ENCODE measurements around the gene NALCN.

NALCN gene

DNA sequence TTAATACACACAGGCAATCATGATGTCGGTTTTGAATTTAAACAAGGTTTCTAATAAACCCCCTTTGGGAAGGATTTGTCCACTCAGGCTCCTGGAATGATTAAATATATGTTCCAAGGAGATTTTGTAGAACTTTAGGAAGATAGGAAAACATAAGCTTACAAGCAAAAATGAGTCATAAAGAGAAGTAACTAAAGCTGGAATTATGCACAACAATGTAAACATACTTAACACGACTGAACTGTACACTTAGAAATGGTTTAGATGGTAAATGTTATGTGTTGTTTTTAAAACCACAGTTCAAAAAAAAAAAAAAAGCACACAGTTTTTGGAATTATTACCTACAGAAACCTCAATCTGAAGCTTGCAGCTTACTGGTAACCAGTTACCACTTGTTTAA is 304.4 kb downstream of the NALCN start:
- FAIRE-seq, result no peak

DNA sequence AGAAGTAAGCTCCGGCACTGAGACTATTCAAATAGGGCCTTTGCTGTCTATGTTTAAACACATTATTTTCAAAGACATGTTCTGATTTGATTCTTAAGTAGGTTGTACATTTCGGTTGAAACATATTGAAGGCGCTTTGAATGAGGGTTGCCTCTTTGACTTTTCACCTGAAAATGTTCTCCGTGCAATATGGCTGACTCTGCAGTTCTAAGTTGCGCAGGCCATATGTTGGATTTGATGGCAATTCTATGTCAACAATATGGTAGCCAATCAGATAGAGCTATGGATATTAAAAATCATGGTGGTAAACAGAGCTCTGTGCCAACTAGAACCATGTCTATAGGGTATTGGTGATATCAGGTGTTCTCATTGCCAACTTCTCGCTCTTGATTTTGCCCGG is 307.3 kb downstream of the NALCN start:
- FAIRE-seq, result no peak

DNA sequence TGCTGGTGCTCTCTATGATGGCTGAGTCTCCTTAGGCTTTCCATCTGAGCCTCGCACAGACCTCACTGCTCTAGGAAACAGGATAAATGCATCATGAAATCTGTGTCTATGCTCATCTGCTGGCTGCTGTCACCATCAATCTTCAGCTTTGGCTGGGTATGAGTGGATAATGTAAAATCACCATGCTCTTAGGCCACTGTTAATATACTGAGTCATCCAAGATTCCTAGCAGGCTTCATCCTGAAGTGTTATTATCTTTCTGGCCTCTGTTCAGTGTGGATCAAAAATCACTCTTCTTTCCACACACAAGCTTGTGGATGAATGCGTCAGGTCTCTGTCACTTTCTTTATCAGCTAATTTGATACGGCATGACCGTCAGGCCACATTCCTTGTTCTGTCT is 317.4 kb downstream of the NALCN start:
- no peak for FAIRE-seq

DNA sequence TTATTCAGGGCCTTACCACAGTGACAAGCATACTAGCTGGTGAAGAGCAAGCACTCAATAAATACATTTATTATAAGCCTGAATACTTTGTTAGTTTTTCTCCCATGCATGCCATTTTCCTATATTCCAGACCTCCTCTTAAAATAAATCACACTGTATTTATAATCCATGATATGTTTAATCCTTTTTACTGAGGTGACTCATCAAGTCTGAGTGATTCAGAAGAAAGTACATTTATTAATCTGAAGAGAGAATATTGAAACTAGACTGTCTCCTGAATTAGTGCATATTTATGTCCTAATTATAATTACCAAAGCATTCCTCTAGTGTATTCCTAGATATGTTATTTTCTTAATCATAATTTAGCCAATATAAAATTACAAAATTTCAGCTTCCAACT is 323.3 kb downstream of the NALCN start:
- FAIRE-seq, result no peak

DNA sequence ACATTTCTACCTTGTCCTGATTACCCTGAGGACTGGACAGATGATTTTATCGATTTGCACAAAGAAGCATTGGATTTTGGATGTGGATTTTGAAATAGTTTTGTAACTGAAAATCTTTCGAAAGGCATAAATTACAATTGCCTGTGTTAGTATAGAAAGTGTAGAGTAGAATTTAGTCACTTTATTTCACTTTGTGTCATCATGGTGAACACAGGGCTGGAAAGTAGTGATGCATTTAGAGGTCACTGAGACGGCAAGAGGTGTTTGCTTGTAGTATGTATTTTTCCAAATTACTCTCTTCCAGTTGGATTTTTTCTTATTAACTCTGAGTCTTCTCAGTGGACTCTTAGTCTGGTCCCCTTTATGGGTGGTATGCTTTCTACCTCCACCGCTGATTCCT is 326.0 kb downstream of the NALCN start:
- no peak for FAIRE-seq

DNA sequence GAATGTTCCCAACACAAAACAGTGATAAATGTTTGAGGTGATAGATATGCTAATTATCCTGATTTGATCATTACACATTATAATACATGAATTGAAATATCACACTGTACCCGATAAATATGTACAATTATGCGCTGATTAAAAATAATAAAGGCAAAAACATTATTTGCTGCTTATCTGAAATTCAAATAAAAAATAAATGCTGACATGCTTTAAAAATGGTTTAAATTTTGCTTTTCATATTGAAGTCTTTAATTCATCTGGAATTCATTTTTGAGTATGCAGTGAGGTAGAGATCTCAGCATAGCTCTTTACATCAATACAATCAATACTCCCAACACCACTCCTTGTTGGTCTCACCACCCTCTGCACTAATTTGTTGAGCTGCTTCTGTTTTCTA is 330.8 kb downstream of the NALCN start:
- FAIRE-seq, result no peak

DNA sequence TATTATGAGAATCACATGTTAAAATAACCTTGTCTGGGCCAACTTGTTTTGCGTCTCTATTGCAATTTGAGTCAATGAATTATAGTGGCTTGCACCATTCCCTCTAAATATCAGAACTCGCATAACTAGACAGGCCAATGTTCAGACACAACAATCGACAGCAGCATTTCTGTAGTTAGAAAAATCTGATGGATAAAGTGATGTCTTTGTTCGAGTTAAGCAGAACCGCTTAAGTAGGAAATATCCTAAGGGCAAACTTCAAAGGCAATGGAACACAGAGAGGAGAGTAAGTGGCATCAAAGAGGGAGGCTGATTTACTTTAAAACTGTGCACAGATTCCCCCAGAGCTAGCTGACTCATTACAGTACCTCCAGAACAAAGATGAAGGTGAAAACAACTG is 333.9 kb downstream of the NALCN start:
- no peak for FAIRE-seq

DNA sequence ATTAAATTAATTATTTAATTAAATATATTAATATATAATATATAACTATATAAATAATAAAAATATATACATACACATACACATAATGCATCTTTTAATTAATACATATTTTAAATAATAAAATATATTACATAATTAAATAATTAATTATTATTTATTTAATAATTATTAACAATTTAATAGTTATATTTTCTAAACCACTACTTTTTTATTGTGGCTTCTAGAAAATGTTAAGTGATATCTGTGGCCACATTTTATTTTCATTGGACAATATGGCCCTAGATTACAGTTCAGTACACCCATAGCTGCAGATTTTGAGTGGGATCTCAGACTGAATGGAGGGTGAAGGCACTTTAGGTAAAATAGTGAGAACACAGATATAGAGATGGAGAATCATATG is 335.7 kb downstream of the NALCN start:
- no peak for FAIRE-seq

DNA sequence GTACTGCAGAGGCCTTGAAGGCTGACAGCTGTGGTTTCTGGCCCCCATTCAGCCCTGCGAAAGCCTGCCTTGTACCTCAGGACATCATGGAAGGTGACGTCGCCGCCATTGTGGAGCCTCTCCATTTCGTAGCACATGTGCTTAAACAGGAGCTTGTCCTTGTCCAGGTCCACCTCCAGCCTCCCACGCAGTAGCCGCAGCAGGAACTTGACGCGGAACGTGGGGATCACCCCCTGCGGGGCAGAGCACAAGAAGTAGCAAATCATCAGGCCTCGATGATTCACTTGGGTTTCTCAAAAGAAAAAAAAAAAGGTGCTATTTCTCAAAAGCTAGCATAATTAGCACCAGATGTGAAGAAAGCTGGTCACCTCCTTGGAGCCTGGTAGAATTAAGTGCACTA is 351.0 kb downstream of the NALCN start:
- FAIRE-seq, result no peak

DNA sequence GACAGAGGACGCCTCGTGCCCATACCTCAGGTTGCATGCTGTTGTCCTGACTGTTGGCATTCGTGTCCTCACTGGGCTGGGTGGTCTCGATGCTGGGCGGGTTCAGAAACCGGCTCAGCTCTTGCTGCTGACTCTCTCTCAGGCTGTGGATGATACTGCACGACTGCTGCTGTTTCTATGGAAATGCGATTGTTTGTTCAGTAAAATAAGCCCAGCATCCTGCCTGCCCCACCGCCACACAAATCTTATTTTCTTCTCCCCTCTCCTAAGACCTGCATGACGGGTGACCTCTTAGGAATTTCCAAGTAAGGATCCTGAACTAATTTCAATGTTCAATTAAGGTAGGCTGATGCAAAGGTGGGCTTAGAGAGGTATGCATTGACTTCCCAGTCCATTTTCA is 356.5 kb downstream of the NALCN start:
- FAIRE-seq, result no peak

DNA sequence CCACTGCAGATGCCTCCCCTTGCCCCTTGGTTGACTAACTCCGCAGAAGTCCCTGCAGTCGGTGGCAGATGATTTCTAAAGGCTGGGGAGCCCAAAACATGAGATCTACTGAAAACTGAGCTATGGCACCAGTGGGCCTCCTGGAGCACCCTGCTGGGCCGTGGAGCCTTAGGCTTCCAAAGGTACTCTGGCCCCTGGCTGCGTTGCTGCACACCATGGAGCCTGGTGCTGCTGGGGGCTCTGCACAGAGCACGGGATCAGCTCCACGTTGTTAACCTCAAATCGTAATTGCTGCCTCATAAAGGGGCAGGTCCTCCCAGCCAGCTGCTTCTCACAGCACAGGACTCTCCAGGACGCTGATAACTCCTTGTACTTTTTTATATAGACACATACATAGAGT is 357.5 kb downstream of the NALCN start:
- no peak for FAIRE-seq

DNA sequence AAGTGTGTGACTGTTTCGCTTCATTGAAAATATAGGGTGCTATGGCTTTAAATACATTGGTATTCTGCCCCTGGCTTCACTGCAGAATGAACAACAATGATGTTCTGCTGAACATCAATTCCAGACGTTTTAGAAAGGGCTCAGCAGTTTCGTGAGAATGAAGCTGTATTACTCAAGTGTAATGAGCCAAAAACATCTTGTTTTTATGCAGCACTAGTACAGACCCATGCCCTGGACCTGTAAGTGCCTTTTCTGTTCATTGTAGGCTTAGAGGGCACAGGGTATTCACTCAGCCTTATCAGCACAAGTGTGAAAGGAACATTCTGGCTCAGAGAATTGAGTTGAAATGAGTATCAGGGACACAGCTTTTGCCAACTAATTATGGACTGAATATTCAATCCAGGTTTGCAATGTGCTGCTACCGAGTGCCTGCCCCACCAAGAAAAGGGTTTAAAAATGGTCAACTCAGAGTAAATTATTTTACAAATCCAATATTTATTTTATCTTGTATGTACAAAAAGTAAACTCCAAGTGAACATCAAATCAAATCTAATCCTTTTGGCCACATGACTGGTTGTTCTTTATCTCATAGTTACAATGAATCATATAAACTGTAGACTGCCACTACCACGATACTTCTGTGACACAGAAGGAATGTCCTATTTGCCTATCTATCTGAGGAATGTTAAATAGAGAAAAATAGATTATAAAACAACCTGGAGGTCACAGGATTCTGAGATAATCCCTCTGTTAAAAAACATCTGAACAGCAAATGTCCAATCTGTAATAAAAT is 362.8 kb downstream of the NALCN start:
- no peak for FAIRE-seq

DNA sequence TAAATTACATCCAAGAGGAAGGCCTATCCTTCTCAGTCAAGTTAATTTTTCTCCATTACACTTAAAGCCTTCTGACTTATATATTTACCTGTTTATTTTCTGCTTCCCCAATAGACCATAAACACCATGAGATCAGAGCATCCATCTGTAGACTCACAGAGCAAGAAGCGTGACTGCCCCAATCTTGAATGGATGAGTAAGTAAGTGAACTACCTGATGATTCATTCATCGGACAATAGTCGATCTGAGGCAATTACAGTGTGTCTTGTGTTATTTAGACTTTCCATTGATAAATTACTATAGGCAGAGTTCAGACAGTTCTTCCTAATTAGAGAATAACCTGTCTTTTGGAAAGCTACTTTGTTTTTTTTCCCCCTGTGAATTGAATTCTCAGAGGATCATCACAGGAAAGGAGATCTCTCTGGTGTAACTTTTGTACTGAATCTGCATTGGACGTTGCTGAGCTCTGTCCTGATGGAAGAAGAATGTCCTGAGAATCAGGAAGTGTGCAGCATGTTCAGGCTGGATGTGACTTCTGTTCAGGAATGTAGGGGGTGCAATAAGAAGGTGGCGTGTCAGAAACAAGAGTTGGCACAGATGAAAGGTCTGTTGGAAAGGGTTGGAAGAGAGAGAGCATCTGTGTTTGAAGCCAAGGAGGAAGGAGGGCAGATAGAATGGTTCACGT is 367.0 kb downstream of the NALCN start:
- FAIRE-seq, result no peak

DNA sequence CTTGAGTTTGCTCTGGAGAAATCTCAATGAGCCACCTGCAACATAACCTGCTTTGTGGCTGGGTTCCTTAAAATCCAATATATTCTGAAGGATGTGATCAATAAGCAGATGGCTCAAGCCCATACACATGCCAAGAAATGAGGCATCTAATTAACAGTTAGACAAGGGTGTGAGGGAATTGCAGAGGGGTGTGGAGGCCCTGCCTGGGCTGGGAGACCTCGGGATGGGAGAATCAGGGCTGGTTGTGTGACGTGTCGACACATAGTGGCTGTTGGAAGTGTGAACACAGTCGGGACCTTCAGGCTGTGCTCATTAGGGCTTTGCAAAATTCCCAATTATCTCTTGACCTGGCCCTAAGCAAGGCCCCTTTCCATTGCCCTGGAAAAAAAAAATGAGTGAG is 379.8 kb downstream of the NALCN start:
- FAIRE-seq, result no peak

DNA sequence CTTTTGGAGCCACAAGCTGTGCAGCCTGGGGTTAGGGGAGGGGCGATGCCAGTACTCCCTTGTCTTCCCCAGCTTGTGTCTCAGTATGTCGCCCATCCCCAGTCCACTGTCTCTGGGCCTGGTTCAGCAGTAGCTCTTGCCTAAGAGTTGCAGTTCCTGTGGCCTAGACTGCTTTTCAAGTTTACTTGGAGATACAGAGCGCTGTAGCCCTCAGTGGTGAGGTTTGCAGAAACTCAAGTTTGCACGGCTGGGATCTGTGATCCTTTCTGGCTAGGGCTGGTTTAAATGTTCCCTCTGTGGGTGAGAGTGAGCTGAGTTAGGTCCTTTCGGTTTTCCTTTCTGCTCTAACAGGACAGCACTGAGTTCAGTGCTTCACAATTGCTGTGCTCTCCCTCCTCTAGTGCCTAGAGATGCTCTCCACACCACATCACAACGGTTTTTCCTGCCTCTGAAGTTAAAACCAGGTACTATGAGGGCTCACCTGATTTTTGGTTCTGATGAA is 381.1 kb downstream of the NALCN start:
- FAIRE-seq, result no peak

DNA sequence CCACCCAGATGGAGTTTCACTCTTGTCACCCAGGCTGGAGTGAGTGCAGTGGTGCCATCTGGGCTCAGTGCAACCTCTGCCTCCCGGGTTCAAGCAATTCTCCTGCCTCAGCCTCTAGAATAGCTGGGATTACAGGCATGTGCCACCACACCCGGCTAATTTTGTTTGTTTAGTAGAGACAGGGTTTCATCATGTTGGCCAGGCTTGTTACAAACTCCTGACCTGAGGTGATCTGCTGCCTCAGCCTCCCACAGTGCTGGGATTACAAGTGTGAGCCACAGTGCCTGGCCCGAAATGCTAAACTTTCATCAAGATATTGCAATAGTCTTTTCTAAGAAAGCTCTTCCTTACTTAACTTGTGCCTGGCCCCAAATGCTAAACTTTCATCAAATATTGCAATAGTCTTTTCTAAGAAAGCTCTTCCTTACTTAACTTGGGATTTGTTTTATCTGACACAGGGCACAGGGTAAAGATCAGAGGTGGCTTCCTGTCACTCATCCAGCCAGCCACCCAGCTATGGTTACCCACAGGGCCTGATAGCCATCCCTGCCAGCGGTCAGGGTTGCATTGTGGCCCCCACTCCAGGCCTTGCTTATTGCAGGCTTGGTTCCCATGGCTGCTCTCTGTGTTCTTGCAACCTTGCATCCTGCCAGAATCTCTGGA is 389.4 kb downstream of the NALCN start:
- no peak for FAIRE-seq

DNA sequence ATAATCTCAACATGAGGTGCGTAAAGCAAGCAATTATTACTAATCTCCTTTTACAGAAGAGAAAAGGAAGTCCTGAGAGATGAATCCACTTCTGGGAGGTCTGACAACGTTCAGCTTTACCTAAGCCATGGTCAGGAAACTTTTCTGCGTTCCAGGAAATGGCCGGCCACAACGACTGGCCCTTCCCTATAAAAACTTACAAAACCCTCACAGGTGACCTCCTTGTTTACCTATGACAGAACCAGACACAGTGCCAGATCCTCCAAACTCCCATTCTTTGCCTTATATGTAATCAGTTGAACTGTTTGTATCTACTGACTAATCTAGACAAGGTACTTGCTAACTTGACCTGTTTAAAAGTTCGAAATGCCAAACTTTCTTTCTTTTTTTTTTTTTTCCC is 390.0 kb downstream of the NALCN start:
- FAIRE-seq, result no peak

DNA sequence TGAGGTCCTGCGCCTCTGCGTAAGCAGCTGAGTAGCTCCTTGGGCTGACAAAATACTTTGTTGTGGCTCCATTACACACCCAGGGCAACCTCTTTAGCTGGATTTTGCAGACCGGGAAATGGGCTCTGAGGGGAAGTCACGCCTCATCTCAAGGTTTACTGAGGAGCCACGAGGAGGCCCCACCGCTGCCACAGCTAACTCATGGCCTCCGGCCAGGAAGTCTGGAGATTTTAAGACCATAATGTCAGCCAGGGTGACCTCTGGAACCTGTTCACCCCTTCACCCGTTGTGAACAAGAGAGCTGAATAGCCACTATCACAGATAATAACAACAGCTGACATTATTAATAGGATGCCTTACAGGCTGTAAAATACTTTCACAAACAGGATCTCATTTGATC is 390.4 kb downstream of the NALCN start:
- no peak for FAIRE-seq

DNA sequence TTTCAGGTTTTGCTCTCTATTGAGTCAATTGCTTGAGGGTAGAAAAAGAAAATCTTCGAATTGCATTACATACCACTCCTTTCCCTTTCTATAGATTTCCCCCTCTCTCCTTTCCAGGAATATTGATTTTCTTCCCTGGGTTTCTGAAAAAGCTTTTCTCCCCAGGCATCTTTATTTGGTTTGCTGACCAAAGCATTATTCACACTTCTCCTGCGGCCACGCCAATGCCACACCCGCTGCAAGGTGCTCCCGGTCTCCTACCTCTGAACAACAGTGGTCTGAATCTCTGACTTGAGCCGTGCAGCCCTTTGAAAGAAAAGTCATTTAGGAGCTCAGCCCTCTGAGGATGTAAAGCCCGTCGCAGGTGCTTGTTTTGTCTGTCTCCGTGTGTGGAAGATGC is 390.8 kb downstream of the NALCN start:
- FAIRE-seq, result no peak

DNA sequence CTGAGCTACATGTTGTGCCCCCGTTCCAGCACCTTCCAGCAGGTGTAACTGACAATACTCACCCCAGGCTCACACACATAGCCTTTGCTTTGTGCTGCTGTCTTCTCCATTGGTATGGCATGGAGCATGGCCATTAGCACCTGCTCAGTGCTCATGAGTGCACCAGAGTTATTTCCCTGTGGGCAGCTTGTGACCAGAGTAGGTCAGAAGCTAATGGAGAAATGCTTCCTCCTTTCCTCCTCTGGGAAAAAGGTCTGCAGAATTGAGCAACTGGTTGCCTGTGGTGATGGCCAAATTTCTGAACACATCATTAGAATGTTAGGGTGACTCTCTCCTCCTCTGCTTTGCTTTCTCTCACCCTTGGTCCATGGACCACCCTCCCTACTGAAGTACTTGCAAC is 397.2 kb downstream of the NALCN start:
- no peak for FAIRE-seq

DNA sequence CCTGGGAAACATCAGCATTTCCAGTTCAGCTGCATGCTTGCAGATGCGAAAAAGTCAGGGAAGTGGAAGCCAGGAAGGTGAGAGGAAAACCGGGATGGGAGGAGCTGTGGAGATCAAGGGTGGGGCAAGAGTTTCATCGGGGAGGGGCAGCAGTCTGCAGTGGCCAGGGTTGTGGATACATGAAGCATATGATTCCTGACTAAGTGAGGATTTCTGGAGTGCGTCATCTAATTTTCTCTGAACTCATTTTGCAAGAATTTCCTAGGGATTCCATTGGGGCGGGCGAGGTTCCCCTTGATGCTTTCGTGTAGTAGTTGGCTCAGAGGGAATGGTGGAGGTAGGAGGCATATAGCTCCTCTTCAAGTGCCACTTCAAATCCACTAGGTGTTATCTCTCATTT is 397.6 kb downstream of the NALCN start:
- FAIRE-seq, result no peak

DNA sequence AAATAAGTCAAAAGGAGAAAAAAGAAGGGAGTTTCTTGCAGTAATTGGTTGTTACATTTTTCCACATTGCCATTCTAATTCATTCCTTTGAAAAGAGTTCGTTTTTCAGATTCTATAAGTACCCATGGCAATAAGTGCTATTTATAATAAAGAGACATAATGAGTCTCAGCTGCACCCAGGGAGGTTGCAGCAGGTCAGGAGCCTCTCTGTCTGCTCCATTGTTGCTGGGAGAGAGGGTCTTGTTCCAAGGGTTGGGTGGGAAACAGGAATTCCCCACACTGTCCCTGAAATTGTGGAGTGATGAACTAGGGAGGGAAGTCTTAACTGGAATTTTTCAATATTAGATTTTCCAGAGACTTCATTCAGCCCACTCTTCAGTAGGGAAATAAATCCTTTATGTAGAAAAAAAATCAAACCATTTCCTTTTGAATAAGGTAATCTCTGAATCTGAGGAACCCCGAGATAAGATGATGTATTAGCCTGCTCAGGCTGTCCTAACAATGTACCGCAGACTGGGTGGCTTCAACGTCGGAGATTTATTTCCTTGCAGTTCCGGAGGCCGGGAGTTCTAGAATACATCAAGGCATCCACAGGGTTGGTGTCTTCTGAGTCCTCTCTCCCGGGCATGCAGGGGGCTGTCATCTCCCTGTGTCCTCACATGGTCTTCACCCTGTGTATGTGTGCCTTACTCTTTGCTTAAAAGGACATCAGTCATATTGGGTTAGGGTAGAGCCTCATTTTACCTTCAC is 399.0 kb downstream of the NALCN start:
- no peak for FAIRE-seq

DNA sequence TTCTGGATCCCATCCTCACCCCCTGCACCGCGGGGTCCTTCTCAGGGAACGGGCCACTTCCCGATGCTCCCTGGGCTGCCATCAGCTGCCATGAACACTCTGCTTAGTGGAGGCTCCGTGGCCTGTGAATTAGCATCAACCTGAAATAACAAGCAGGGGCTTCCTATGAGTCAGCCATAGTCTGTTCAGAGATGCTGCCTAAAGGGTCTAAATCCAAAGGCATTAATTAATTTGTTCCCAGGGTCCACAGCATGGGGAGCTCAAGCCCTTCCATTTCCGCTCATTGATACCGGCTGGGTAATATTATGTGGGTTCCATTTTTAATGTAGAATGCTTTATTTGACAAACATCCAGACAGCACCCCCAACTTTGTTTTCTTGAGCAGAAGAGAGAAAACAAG is 399.8 kb downstream of the NALCN start:
- FAIRE-seq, result no peak
